Measurements from ENCODE around the gene PSMD8.
"Not testable (repeated sequence)": the region's sequence is repeated elsewhere in the genome, so short reads cannot be mapped to it uniquely, and the experiment has no call there.

Gene PSMD8

DNA sequence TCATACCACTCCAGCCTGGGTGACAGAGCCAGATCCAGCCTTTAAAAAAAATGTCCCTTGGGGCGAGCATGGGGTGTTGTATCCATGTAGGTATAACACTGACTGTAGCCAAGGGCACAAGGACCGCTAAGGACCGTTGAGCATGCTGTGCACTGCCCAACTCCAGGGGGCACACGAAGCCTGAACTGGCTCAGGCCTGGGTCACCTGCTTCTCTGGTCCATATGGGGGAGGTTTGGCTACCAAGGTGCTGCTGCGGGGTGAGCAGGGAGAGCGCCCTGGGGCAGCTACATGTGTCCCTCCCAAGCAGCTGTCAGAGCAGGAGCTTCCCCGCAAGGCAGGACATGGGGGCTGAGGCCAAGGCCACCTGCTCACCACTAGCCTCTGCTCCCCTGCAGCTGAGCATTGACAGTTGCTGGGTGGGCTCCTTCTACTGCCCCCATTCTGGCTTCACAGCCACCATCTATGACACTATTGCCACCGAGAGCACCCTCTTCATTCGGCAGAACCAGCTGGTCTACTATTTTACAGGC, 22.4 kb upstream of the PSMD8 start:
- Histone ChIP-seq H3K9me3 (ENCODE audit: control insufficient read depth, insufficient read depth, low read length) (no peaks in the 10 kb centered on the region), H3K9ac (ENCODE audit: low read depth, low read length) (no peak overlapping the region), H3K27me3 (ENCODE audit: control insufficient read depth, insufficient read depth, low read length) (peaks cover 3% of the 10 kb centered on the region), H3K4me3 (ENCODE audit: low read depth, low read length) (no peak overlapping the region), H3K36me3 (ENCODE audit: control insufficient read depth, insufficient read depth, low read length) (no peaks in the 10 kb centered on the region), H3K4me1 (ENCODE audit: control insufficient read depth, insufficient read depth, low read length) (no peaks in the 10 kb centered on the region)

DNA sequence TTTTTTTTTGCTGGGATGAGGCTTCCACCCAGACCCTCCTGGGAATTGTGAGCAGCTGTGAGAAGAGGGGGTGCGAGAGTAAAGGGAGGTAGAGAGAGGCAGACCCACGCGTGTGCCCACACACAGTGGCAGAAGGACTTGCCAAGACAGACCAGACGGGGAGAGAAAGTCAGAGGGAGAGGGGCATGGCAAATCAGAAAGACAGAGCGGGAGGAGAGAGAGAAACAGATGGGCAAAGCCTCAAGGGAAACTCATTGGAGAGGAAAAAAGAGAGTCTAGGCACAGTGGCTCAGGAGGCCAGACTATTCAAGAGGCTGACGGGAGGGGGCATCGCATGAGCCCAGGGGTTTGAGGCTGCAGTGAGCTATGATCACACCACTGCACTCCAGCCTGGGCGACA, 21.8 kb upstream of the PSMD8 start:
- no peaks in the 10 kb centered on the region for H3K9me3 ChIP-seq (ENCODE audit: control insufficient read depth, insufficient read depth, low read length)
- no peaks in the 10 kb centered on the region for H3K4me1 ChIP-seq (ENCODE audit: control insufficient read depth, insufficient read depth, low read length)
- H3K9ac ChIP-seq (ENCODE audit: low read depth, low read length) = no peak overlapping the region
- H3K36me3 ChIP-seq (ENCODE audit: control insufficient read depth, insufficient read depth, low read length) = no peaks in the 10 kb centered on the region
- H3K27me3 ChIP-seq (ENCODE audit: control insufficient read depth, insufficient read depth, low read length) = peaks cover 3% of the 10 kb centered on the region
- no peak overlapping the region for H3K4me3 ChIP-seq (ENCODE audit: low read depth, low read length)

DNA sequence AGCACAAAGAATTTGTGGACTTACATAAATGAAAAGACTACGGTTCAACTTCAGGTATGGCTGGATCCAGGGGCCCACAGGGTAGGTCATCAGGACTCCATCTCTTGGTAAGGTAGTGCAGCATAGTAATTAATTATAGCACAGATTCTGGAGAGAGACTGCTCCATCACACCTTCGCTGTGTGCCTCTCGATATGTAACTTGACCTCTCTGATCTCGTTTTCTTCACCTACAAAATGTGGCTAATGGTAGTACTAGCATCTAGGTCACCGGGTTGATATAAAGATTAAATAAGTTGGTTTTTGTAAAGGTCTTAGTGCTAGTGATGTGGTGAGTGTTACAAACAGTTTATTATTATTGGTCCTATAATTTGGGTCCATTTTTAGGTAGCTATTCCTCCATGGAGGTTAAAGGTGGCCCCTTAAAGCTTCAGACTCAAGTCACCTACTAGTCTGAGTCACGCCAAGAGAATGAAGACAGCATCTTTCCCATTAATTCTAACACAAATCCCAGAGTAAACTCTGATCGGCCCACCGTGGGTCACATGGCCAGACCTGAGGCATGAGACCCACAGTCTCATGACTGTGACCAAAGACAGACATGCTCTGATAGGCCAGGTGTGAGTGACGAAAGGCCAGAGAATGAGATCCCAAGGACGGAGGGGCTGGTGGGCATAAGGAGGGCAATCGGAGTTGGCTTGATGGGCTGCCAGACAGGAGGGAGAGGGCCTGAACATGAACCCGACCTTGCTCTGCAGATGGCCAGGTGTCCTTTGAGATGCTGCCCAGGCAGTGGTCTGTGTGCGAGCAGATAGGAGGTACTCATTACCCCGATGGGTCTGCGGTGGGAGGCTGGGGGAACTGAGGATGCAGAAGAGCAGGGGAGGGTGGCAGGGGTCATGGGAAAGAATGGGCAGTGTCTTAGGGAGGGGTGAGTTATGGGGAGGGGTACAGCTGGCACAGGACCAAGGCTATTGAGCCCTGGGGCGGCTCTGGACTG, 18.3 kb upstream of the PSMD8 start:
- Histone ChIP-seq H3K9ac (ENCODE audit: low read depth, low read length) (no peak overlapping the region), H3K4me3 (ENCODE audit: low read depth, low read length) (no peak overlapping the region), H3K36me3 (ENCODE audit: control insufficient read depth, insufficient read depth, low read length) (no peaks in the 10 kb centered on the region), H3K9me3 (ENCODE audit: control insufficient read depth, insufficient read depth, low read length) (no peaks in the 10 kb centered on the region), H3K27me3 (ENCODE audit: control insufficient read depth, insufficient read depth, low read length) (peaks cover 31% of the 10 kb centered on the region), H3K4me1 (ENCODE audit: control insufficient read depth, insufficient read depth, low read length) (peaks cover 2% of the 10 kb centered on the region)

DNA sequence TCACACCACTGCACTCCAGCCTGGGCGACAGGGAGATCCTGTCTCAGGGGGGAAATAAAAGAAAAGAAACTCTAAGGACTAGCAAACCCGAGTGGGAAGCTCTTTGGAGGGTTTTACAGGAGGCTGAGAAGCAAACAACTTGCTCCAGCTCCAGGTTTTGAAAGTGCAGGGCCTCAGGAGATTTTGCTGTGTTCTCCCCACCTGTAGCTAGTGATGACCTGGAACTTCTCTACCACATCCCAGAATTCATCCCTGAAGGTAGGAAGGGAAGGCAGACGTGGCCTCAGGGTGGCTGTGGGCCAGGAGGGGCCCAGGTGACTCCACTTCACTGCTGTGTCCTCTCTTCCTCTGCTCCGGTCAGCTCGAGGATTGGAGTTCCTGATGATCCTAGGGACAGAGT, 16.3 kb upstream of the PSMD8 start:
- no peak overlapping the region for H3K9ac ChIP-seq (ENCODE audit: low read depth, low read length)
- H3K9me3 ChIP-seq (ENCODE audit: control insufficient read depth, insufficient read depth, low read length) = no peaks in the 10 kb centered on the region
- no peaks in the 10 kb centered on the region for H3K36me3 ChIP-seq (ENCODE audit: control insufficient read depth, insufficient read depth, low read length)
- H3K4me3 ChIP-seq (ENCODE audit: low read depth, low read length) = no peak overlapping the region
- H3K4me1 ChIP-seq (ENCODE audit: control insufficient read depth, insufficient read depth, low read length) = peaks cover 3% of the 10 kb centered on the region
- peaks cover 35% of the 10 kb centered on the region for H3K27me3 ChIP-seq (ENCODE audit: control insufficient read depth, insufficient read depth, low read length)

- Histone ChIP-seq H3K4me3 (ENCODE audit: low read depth, low read length) (no peak overlapping the region), H3K9ac (ENCODE audit: low read depth, low read length) (no peak overlapping the region), H3K36me3 (ENCODE audit: control insufficient read depth, insufficient read depth, low read length) (no peaks in the 10 kb centered on the region), H3K4me1 (ENCODE audit: control insufficient read depth, insufficient read depth, low read length) (peaks cover 3% of the 10 kb centered on the region), H3K27me3 (ENCODE audit: control insufficient read depth, insufficient read depth, low read length) (peaks cover 35% of the 10 kb centered on the region), H3K9me3 (ENCODE audit: control insufficient read depth, insufficient read depth, low read length) (no peaks in the 10 kb centered on the region)
These were observed 14.9 kb upstream of the PSMD8 start for GRCh38 chr19:38359242-38360021.

DNA sequence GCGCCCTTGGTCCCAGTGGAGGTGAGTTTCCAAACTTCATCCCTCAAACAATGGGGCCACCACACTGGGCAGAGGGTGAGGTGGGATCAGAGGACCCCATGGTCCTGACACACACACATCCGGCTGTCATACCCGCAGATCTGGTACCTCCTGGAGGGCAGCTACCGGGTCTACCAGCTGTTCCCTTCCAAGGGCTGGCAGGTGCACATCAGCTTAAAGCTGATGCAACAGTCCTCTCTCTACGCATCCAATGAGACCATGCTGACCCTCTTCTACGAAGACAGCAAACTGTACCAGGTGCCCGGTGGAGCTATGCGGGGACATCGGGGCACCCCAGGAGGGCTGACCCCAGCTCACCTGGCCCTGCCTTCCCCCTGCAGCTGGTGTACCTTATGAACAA, 14.0 kb upstream of the PSMD8 start:
- Histone ChIP-seq H3K9me3 (ENCODE audit: control insufficient read depth, insufficient read depth, low read length) (no peaks in the 10 kb centered on the region), H3K27me3 (ENCODE audit: control insufficient read depth, insufficient read depth, low read length) (peaks cover 35% of the 10 kb centered on the region), H3K36me3 (ENCODE audit: control insufficient read depth, insufficient read depth, low read length) (no peaks in the 10 kb centered on the region), H3K4me3 (ENCODE audit: low read depth, low read length) (no peak overlapping the region), H3K4me1 (ENCODE audit: control insufficient read depth, insufficient read depth, low read length) (peaks cover 3% of the 10 kb centered on the region), H3K9ac (ENCODE audit: low read depth, low read length) (no peak overlapping the region)

DNA sequence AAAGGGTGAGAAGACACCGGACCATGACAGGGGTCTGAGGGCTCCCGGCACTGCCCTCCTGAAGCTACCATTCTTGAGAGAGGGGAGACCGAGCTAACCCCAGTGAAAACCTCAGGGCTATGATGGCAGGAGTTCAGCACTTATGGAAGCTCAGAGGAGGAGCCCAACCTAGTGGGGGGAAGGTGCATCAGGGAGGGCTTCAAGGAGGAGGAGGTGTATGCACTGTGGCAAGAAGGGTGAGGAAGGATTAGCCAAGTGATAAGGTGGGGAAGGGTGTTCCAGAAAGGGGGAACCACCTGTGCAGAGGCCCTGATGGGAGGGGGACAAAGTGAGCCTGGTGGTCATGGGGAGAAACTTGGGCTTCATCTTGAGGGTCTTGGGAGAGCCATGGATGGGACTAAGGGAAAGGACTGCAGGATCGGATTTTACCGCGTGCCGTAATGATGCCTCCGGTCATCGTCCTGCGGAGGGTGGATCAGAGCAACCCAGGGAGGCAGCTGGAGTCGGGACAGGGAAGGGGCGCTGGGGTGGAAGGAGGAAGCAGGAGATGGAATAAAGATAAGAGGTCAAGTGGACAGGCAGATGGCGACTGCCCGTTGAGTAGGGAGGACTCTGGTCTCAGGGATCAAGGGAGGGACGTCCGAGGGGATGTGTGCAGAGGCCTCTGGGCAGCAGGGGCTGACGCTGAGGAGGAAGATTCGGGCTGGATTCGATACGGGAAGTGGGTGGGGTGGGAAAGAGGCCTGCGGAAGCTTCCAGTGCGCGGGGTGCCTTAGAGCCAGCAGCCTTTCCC, 13.3 kb upstream of the PSMD8 start:
- H3K9me3 ChIP-seq (ENCODE audit: control insufficient read depth, insufficient read depth, low read length) = no peaks in the 10 kb centered on the region
- no peak overlapping the region for H3K9ac ChIP-seq (ENCODE audit: low read depth, low read length)
- peak overlapping the region; percentile 70 for H3K4me3 ChIP-seq (ENCODE audit: low read depth, low read length)
- H3K27me3 ChIP-seq (ENCODE audit: control insufficient read depth, insufficient read depth, low read length) = peaks cover 35% of the 10 kb centered on the region
- peaks cover 3% of the 10 kb centered on the region for H3K4me1 ChIP-seq (ENCODE audit: control insufficient read depth, insufficient read depth, low read length)
- no peaks in the 10 kb centered on the region for H3K36me3 ChIP-seq (ENCODE audit: control insufficient read depth, insufficient read depth, low read length)

DNA sequence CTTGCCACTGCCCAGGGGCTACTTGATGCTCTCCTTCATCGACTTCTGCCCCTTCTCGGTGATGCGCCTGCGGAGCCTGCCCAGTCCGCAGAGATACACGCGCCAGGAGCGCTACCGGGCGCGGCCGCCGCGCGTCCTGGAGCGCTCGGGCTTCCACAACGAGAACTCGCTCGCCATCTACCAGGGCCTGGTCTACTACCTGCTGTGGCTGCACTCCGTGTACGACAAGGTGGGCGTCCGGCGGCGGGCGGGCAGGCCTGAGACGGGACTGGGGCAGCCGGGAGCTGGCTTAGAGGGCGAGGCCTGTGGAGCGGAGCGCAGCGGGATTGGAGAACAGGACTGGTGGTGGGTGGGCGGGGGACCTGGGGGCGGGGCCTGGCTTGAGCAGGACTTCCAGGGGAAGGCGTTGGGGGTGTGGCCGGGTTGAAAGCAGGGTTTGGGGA, 12.7 kb upstream of the PSMD8 start:
- H3K4me3 ChIP-seq (ENCODE audit: low read depth, low read length) = peak overlapping the region; percentile 75
- H3K27me3 ChIP-seq (ENCODE audit: control insufficient read depth, insufficient read depth, low read length) = peaks cover 33% of the 10 kb centered on the region
- no peak overlapping the region for H3K9ac ChIP-seq (ENCODE audit: low read depth, low read length)
- H3K9me3 ChIP-seq (ENCODE audit: control insufficient read depth, insufficient read depth, low read length) = no peaks in the 10 kb centered on the region
- peaks cover 3% of the 10 kb centered on the region for H3K4me1 ChIP-seq (ENCODE audit: control insufficient read depth, insufficient read depth, low read length)
- no peaks in the 10 kb centered on the region for H3K36me3 ChIP-seq (ENCODE audit: control insufficient read depth, insufficient read depth, low read length)

GRCh38 chr19:38362076-38362945, 12.1 kb upstream of the PSMD8 start:
- Histone ChIP-seq H3K9ac (ENCODE audit: low read depth, low read length) (no peak overlapping the region), H3K4me3 (ENCODE audit: low read depth, low read length) (peak overlapping the region; percentile 75), H3K36me3 (ENCODE audit: control insufficient read depth, insufficient read depth, low read length) (no peaks in the 10 kb centered on the region), H3K27me3 (ENCODE audit: control insufficient read depth, insufficient read depth, low read length) (peaks cover 33% of the 10 kb centered on the region), H3K9me3 (ENCODE audit: control insufficient read depth, insufficient read depth, low read length) (no peaks in the 10 kb centered on the region), H3K4me1 (ENCODE audit: control insufficient read depth, insufficient read depth, low read length) (peaks cover 3% of the 10 kb centered on the region)

GRCh38 chr19:38362946-38363688, 11.3 kb upstream of the PSMD8 start:
- H3K4me1 ChIP-seq (ENCODE audit: control insufficient read depth, insufficient read depth, low read length); H3K9me3 ChIP-seq (ENCODE audit: control insufficient read depth, insufficient read depth, low read length); H3K9ac ChIP-seq (ENCODE audit: low read depth, low read length); H3K36me3 ChIP-seq (ENCODE audit: control insufficient read depth, insufficient read depth, low read length): not testable (repeated sequence)
- Histone ChIP-seq H3K27me3 (ENCODE audit: control insufficient read depth, insufficient read depth, low read length) (peaks cover 30% of the 10 kb centered on the region), H3K4me3 (ENCODE audit: low read depth, low read length) (peak overlapping the region; percentile 23)

Data from iPS-15b (cell line).